Pancreas (tissue), 10 donors: Measurements from ENCODE around the gene TRAF7. TPM values are rescaled to one million over a fixed set of nuclear protein-coding genes. Genes with fewer than 3 reads are reported as not detected.

Experiments used
- ATAC-seq, 4 donors: fragments of 200-7000 bp; cut with Tn5 transposase; one replicate each; pipeline versions ENCODE4 v1.8.0 to v1.9.1; 2020; ENCODE audit warnings: mild to moderate bottlenecking in 4 of 4, moderate library complexity in 4 of 4
- DNase-seq, 6 donors: peaks; one replicate each; pipeline ENCODE4 v3.0.0-alpha.2; 2020
- FAIRE-seq: peaks from 2 replicates; lab custom pipeline; 2012; peaks lifted over from hg19 to GRCh38; lab: Jason Lieb, UNC
- H3K27ac ChIP-seq, 4 donors: fragments of 200-600 bp; sonication (generic); 1 replicate in 3 of 4; 2 replicates in 1 of 4; pipeline versions ENCODE4 v1.5.0 to v1.8.0; 2020
- H3K27me3 ChIP-seq, 4 donors: fragments of 200-600 bp; one replicate each; pipeline ENCODE4 v1.8.0; 2021
- H3K36me3 ChIP-seq, 3 donors: fragments of 200-600 bp; sonication (generic) in 1 of 3; one replicate each; pipeline versions ENCODE4 v1.5.0 to v1.8.0; 2020 to 2021
- H3K4me1 ChIP-seq, 3 donors: fragments of 200-600 bp; one replicate each; pipeline ENCODE4 v1.8.0; 2021
- H3K4me3 ChIP-seq, 4 donors: fragments of 200-600 bp; sonication (generic) in 2 of 4; one replicate each; pipeline versions ENCODE4 v1.5.0 to v1.8.0; 2020 to 2021
- H3K9me3 ChIP-seq, 4 donors: fragments of 200-600 bp; one replicate each; pipeline ENCODE4 v1.8.0; 2021
- WGBS, 2 donors: extraction: QIAGEN DNeasy Blood & Tissue Kit; methylation state at CpG; one replicate each; pipeline ENCODE4 v1.1.7; 2013; 5-methylcytosine and 5-hydroxymethylcytosine counted together
- intact Hi-C, 3 donors: fragments of 100-400 bp; cut with DNase I; formaldehyde crosslinking; loops; one replicate each; pipeline versions ENCODE4 v1.11.1 to v1.14.2; 2022
- polyA plus RNA-seq, 2 donors: library from polyadenylated mRNA; stranded (reverse); fragments of 200-250 nt; gene quantifications; one replicate each; pipeline ENCODE4 v1.2.3, GENCODE V29; 2013
- total RNA-seq, 6 donors: library from RNA; stranded (reverse); fragmentation: NEBNext Ultra II Directional in 4 of 6; extraction: Animal tissue kit (Norgen Biotek cat#: 25700) in 4 of 6; gene quantifications; one replicate each; pipeline versions ENCODE4 v1.2.1 to v1.2.4, GENCODE V29; 2021 to 2023
- TF ChIP-seq, protein P1 (sequence below), 4 donors: fragments of 200-600 bp; sonication (generic) in 3 of 4; IDR thresholded peaks; one replicate each; pipeline versions ENCODE4 v1.5.0 to v1.8.0; 2021; ENCODE audit warnings: antibody characterized with exemption in 4 of 4
- donor health status: healthy with polysubstance abuse.
- donor health status: DM: no; HTN: no; CAD: no; lungs with moderate emphysema.
- donor health status: DM: no; HTN: no; CAD: no.
- donor health status: control.
- donor health status: control.
- donor health status: Bipolar disorder and iron deficiency.
- donor health status: DM: yes; HTN: yes; CAD: no.
- donor health status: DM: no; HTN: no; CAD: no.
- donor health status: DM: no; HTN: no; CAD: no.
- donor health status: DM: yes; HTN: yes; CAD: no.

Gene TRAF7
- total and polyA plus RNA-seq, 8 donors: 24.5 to 45.1 (median 34.5) TPM

GRCh38 chr16:2152695-2153506 lies 2.7 kb upstream of the TRAF7 start:
- TF ChIP-seq, protein P1, sequence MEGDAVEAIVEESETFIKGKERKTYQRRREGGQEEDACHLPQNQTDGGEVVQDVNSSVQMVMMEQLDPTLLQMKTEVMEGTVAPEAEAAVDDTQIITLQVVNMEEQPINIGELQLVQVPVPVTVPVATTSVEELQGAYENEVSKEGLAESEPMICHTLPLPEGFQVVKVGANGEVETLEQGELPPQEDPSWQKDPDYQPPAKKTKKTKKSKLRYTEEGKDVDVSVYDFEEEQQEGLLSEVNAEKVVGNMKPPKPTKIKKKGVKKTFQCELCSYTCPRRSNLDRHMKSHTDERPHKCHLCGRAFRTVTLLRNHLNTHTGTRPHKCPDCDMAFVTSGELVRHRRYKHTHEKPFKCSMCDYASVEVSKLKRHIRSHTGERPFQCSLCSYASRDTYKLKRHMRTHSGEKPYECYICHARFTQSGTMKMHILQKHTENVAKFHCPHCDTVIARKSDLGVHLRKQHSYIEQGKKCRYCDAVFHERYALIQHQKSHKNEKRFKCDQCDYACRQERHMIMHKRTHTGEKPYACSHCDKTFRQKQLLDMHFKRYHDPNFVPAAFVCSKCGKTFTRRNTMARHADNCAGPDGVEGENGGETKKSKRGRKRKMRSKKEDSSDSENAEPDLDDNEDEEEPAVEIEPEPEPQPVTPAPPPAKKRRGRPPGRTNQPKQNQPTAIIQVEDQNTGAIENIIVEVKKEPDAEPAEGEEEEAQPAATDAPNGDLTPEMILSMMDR (IDR thresholded peaks at IDR 0.05): no peak
- no peaks in the 10 kb centered on the region for H3K9me3 ChIP-seq
- ATAC-seq (peak; percentile 5 to 17 (median 10)), FAIRE-seq (no peak), DNase-seq (peak; percentile 62 to 93 (median 82))
- 6 to 9% methylated on average over 25 of the region's 25 CpGs for WGBS, 2 donors
- intact Hi-C loops: no loop called here
- H3K4me1 ChIP-seq: peaks cover 32 to 40% (median 39%) of the 10 kb centered on the region in 3 donors
- no peaks in the 10 kb centered on the region for H3K27me3 ChIP-seq
- H3K27ac ChIP-seq: peak overlapping the region; percentile 66 to 85 (median 74)
- H3K4me3 ChIP-seq: peak overlapping the region; percentile 38 to 86 (median 58)
- H3K36me3 ChIP-seq: no peaks in the 10 kb centered on the region

GRCh38 chr16:2154533-2155090 lies 970 bp upstream of the TRAF7 start:
- H3K36me3 ChIP-seq: no peaks in the 10 kb centered on the region
- FAIRE-seq: no peak
- WGBS, 2 donors: 1 to 3% methylated on average over 23 of the region's 23 CpGs
- TF ChIP-seq, protein P1 (IDR thresholded peaks at IDR 0.05): no peak
- H3K27me3 ChIP-seq: no peaks in the 10 kb centered on the region
- H3K4me1 ChIP-seq: peaks cover 32 to 43% (median 41%) of the 10 kb centered on the region in 3 donors
- peak overlapping the region; percentile 38 to 86 (median 58) for H3K4me3 ChIP-seq
- ATAC-seq: no peak
- intact Hi-C loops: no loop called here
- no peak for DNase-seq
- H3K9me3 ChIP-seq: no peaks in the 10 kb centered on the region
- H3K27ac ChIP-seq: peak overlapping the region; percentile 55 to 79 (median 70)

DNA sequence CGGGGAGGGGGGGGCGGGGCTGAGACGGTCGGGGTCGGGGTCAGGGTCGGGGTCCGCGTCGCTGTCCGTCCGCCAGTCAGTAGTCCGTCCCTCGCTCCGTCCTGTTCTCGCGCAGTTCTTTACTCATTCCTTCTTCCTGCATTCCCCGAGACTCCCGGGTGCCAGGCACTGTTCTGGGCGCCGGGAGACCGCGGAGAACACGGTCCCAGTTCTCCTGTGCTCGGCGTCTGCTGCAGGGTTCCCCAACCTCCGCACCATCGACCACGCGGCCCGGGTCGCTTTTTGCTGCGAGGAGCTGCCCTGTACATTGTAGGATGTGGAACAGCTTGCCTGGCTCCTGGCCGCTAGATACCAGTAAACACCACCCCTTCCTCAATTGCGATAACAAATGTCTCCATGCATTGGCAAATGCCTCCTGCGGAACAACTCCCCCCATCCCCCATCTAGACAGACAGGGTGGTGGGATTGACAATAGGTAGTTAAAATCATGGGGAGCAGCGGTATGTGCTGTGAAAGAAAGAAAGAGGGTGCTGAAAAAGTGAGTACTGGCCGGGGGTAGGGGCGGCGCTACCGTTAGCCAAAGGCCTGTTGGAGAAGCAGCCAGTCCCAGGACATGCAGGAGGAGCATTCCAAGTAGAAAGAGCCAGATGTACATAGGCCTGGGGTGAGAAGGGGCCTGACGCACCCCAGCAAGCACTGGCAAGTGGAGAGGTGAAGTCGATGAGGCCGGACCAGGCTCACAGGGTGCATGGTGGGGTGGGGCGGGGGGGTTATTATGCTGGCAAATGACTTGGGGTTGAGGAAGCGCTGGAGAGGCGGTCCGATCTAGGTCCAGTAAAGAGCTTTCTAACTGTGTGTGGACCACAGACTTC lies 631 bp downstream of the TRAF7 start:
- Histone ChIP-seq H3K9me3 (no peaks in the 10 kb centered on the region), H3K27ac (peak overlapping the region in 3 of 4 donors; percentile 23 to 60 (median 47)), H3K4me1 (peaks cover 29 to 37% (median 36%) of the 10 kb centered on the region in 3 donors), H3K36me3 (no peaks in the 10 kb centered on the region), H3K27me3 (no peaks in the 10 kb centered on the region), H3K4me3 (peak overlapping the region; percentile 44 to 59 (median 50))
- DNase-seq (peak in 3 of 6 donors; percentile 39 to 83 (median 60)), FAIRE-seq (no peak), ATAC-seq (no peak)
- intact Hi-C loops: no loop called here
- 7 to 9% methylated on average over 36 to 42 of the region's 47 CpGs for WGBS, 2 donors
- TF ChIP-seq, protein P1 (IDR thresholded peaks at IDR 0.05): no peak

DNA sequence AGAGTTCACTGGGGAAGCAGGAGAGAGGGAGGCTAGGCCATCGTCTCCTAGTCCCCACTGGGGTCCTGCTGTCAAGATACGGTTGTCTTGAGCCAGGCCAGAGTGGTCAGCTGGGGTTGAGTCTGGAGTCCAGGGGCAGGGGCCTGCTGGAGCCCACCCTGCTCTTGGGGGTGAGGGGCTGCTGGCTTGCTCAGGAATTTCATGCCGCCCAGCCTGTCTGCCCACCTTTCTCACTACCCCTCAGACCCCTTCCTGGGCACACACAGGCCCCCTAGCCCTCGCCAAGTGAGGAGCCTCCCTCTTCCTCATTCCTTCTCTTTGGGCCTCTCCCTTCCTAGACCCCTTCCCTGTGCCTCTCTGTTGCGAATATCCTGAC lies 1.3 kb downstream of the TRAF7 start:
- intact Hi-C loops: no loop called here
- FAIRE-seq (no peak), ATAC-seq (no peak), DNase-seq (peak in 1 of 6 donors; percentile 18)
- H3K27ac ChIP-seq: peak overlapping the region in 2 of 4 donors; percentile 39 to 60
- H3K27me3 ChIP-seq: no peaks in the 10 kb centered on the region
- no peaks in the 10 kb centered on the region for H3K36me3 ChIP-seq
- H3K9me3 ChIP-seq: no peaks in the 10 kb centered on the region
- WGBS, 2 donors: 65 to 72% methylated on average over 5 of the region's 5 CpGs
- H3K4me1 ChIP-seq: peaks cover 23 to 31% (median 30%) of the 10 kb centered on the region in 3 donors
- peak overlapping the region in 2 of 4 donors; percentile 52 to 59 for H3K4me3 ChIP-seq
- TF ChIP-seq, protein P1 (IDR thresholded peaks at IDR 0.05): no peak
